ENCODE data around the gene GALNT17.

GALNT17 gene

GRCh38 chr7:71696511-71696910 lies 564.6 kb downstream of the GALNT17 start:
- Histone ChIP-seq H3K27ac (no peak overlapping the region), H3K9me3 (ENCODE audit: low read depth, low read length) (no peaks in the 10 kb centered on the region), H3K9ac (ENCODE audit: insufficient read length) (no peak overlapping the region), H3K4me3 (no peak overlapping the region), H3K36me3 (ENCODE audit: insufficient read depth, low read length) (no peaks in the 10 kb centered on the region)
- no peak for DNase-seq (ENCODE audit: low read depth, low spot score)
- TF ChIP-seq EZH2 (IDR thresholded peaks at IDR 0.05) = no peak
- TF ChIP-seq FOXP2 (optimal IDR thresholded peaks at IDR 0.05; ENCODE audit: control extremely low read depth, extremely low read length, insufficient read depth) = no peak

- H3K36me3 ChIP-seq (ENCODE audit: insufficient read depth, low read length) = no peaks in the 10 kb centered on the region
- no peak overlapping the region for H3K4me3 ChIP-seq
- no peaks in the 10 kb centered on the region for H3K9me3 ChIP-seq (ENCODE audit: low read depth, low read length)
Observed at GRCh38 chr7:71697400-71697799, 565.5 kb downstream of the GALNT17 start.

GRCh38 chr7:71705217-71705616 lies 573.3 kb downstream of the GALNT17 start:
- H3K9ac ChIP-seq (ENCODE audit: insufficient read length) = no peak overlapping the region
- no peaks in the 10 kb centered on the region for H3K36me3 ChIP-seq (ENCODE audit: insufficient read depth, low read length)
- no peak overlapping the region for H3K27ac ChIP-seq
- no peak overlapping the region for H3K4me3 ChIP-seq
- no peak for TF ChIP-seq EZH2 (IDR thresholded peaks at IDR 0.05)
- no peak for DNase-seq (ENCODE audit: low read depth, low spot score)
- no peaks in the 10 kb centered on the region for H3K9me3 ChIP-seq (ENCODE audit: low read depth, low read length)

More at GRCh38 chr7:71697400-71697799, 565.5 kb downstream of the GALNT17 start:
- no peak for TF ChIP-seq POLR2AphosphoS5 (IDR thresholded peaks at IDR 0.05; ENCODE audit: borderline replicate concordance, low read depth, low read length)
- no peak for TF ChIP-seq EZH2 (IDR thresholded peaks at IDR 0.05)
- TF ChIP-seq FOXP2 (optimal IDR thresholded peaks at IDR 0.05; ENCODE audit: control extremely low read depth, extremely low read length, insufficient read depth) = no peak
- no peak overlapping the region for H3K27ac ChIP-seq
- no peak for DNase-seq (ENCODE audit: low read depth, low spot score)
- H3K9ac ChIP-seq (ENCODE audit: insufficient read length) = no peak overlapping the region

GRCh38 chr7:71705901-71706596 lies 574.1 kb downstream of the GALNT17 start:
- Histone ChIP-seq H3K9me3 (ENCODE audit: low read depth, low read length) (no peaks in the 10 kb centered on the region), H3K4me3 (no peak overlapping the region), H3K36me3 (ENCODE audit: insufficient read depth, low read length) (no peaks in the 10 kb centered on the region), H3K27ac (no peak overlapping the region), H3K9ac (ENCODE audit: insufficient read length) (no peak overlapping the region)
- no peak for DNase-seq (ENCODE audit: low read depth, low spot score)
- TF ChIP-seq POLR2AphosphoS5 (IDR thresholded peaks at IDR 0.05; ENCODE audit: borderline replicate concordance, low read depth, low read length) = no peak
- no peak for TF ChIP-seq EZH2 (IDR thresholded peaks at IDR 0.05)
- TF ChIP-seq FOXP2 (optimal IDR thresholded peaks at IDR 0.05; ENCODE audit: control extremely low read depth, extremely low read length, insufficient read depth) = no peak

DNA sequence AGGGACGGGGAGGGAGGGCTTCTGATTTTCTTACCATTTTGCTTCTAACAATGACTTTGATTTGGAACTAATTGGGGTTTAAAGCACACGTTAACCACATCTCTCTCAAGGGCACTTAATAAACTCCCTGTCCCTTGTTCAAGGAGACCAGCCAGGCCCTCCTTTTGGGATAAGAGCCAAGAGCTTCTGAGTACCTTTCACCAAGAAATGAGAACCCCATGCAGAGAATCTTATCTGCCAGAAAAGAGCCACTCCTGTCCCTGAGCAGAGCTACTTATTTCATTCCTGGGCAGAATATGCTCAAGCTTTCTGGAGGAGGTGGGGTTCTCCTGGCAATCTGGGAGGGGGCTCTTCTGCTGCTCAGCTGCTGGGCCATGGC lies 574.6 kb downstream of the GALNT17 start:
- Histone ChIP-seq H3K4me3 (no peak overlapping the region), H3K36me3 (ENCODE audit: insufficient read depth, low read length) (no peaks in the 10 kb centered on the region), H3K27ac (no peak overlapping the region), H3K9ac (ENCODE audit: insufficient read length) (no peak overlapping the region), H3K9me3 (ENCODE audit: low read depth, low read length) (no peaks in the 10 kb centered on the region)
- no peak for DNase-seq (ENCODE audit: low read depth, low spot score)
- TF ChIP-seq EZH2 (IDR thresholded peaks at IDR 0.05) (no peak), POLR2AphosphoS5 (IDR thresholded peaks at IDR 0.05; ENCODE audit: borderline replicate concordance, low read depth, low read length) (no peak), FOXP2 (optimal IDR thresholded peaks at IDR 0.05; ENCODE audit: control extremely low read depth, extremely low read length, insufficient read depth) (no peak)

- H3K36me3 ChIP-seq (ENCODE audit: insufficient read depth, low read length) = no peaks in the 10 kb centered on the region; the same call in 1 of the 2 replicates
- DNase-seq (ENCODE audit: low read depth, low spot score) = no peak
- TF ChIP-seq FOXP2 (optimal IDR thresholded peaks at IDR 0.05; ENCODE audit: control extremely low read depth, extremely low read length, insufficient read depth) = no peak
- no peak for TF ChIP-seq POLR2AphosphoS5 (IDR thresholded peaks at IDR 0.05; ENCODE audit: borderline replicate concordance, low read depth, low read length)
- no peak for TF ChIP-seq EZH2 (IDR thresholded peaks at IDR 0.05)
- H3K9ac ChIP-seq (ENCODE audit: insufficient read length) = no peak overlapping the region
- no peaks in the 10 kb centered on the region for H3K9me3 ChIP-seq (ENCODE audit: low read depth, low read length)
- H3K4me3 ChIP-seq = no peak overlapping the region
- H3K27ac ChIP-seq = no peak overlapping the region
Observed at GRCh38 chr7:71707041-71707440, 575.1 kb downstream of the GALNT17 start.

DNA sequence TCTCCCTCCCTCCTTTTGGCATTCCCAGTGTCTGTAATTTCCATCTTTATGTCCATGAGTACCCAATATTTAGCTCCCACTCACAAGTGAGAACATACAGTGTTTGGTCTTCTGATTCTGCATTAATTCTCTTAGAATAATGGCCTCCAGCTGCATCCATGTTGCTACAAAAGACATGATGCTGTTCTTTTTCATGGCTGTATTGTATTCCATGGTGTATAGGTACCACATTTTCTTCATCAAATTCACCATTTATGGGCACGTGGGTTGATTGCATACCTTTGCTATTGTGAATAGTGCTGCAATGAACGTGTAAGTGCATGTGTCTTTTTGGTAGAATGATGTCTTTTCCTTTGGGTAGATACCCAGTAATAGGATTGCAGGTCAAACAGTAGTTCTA lies 576.8 kb downstream of the GALNT17 start:
- TF ChIP-seq FOXP2 (optimal IDR thresholded peaks at IDR 0.05; ENCODE audit: control extremely low read depth, extremely low read length, insufficient read depth) = no peak
- no peak for TF ChIP-seq EZH2 (IDR thresholded peaks at IDR 0.05)
- TF ChIP-seq POLR2AphosphoS5 (IDR thresholded peaks at IDR 0.05; ENCODE audit: borderline replicate concordance, low read depth, low read length) = no peak
- H3K27ac ChIP-seq = no peak overlapping the region
- no peak overlapping the region for H3K4me3 ChIP-seq
- no peak overlapping the region for H3K9ac ChIP-seq (ENCODE audit: insufficient read length)
- DNase-seq (ENCODE audit: low read depth, low spot score) = no peak
- no peaks in the 10 kb centered on the region; the same call in 1 of the 2 replicates for H3K36me3 ChIP-seq (ENCODE audit: insufficient read depth, low read length)
- H3K9me3 ChIP-seq (ENCODE audit: low read depth, low read length) = no peaks in the 10 kb centered on the region

DNA sequence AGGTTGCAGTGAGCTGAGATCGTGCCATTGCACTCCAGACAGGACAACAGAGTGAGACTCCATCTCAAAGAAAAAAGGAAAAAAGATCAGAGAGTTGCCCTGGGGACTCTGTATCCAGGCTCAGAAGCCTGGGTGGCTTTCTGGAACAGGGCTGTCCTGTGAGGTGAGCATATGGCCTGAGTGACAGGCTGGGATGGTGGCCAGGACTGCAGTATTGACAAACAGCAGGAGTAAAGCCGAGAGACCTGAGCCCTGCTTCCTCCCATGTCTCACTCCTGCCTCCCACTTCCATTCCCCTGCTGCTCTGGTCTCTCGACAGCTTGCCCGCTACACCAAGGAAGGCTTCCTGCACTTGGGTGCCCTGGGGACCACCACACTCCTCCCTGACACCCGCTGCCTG lies 578.5 kb downstream of the GALNT17 start:
- TF ChIP-seq EZH2 (IDR thresholded peaks at IDR 0.05) (no peak), POLR2AphosphoS5 (IDR thresholded peaks at IDR 0.05; ENCODE audit: borderline replicate concordance, low read depth, low read length) (no peak), FOXP2 (optimal IDR thresholded peaks at IDR 0.05; ENCODE audit: control extremely low read depth, extremely low read length, insufficient read depth) (no peak)
- Histone ChIP-seq H3K27ac (no peak overlapping the region), H3K9ac (ENCODE audit: insufficient read length) (no peak overlapping the region), H3K36me3 (ENCODE audit: insufficient read depth, low read length) (no peaks in the 10 kb centered on the region; the same call in 1 of the 2 replicates), H3K4me3 (no peak overlapping the region), H3K9me3 (ENCODE audit: low read depth, low read length) (no peaks in the 10 kb centered on the region)
- no peak for DNase-seq (ENCODE audit: low read depth, low spot score)

- no peaks in the 10 kb centered on the region for H3K9me3 ChIP-seq (ENCODE audit: low read depth, low read length)
- no peak overlapping the region for H3K27ac ChIP-seq
- no peak for DNase-seq (ENCODE audit: low read depth, low spot score)
- no peak for TF ChIP-seq POLR2AphosphoS5 (IDR thresholded peaks at IDR 0.05; ENCODE audit: borderline replicate concordance, low read depth, low read length)
- H3K9ac ChIP-seq (ENCODE audit: insufficient read length) = no peak overlapping the region
- no peaks in the 10 kb centered on the region; the same call in 1 of the 2 replicates for H3K36me3 ChIP-seq (ENCODE audit: insufficient read depth, low read length)
- H3K4me3 ChIP-seq = no peak overlapping the region
Observed at GRCh38 chr7:71712653-71713180, 580.8 kb downstream of the GALNT17 start.
